MM.1S (cell line): Measurements from ENCODE around the gene POMC.

Experiments used
- EZH2 ChIP-seq: fragments of 300-600 bp; sonication (generic); optimal IDR thresholded peaks from 2 replicates; pipeline ENCODE3; 2017; ENCODE audit warnings: low read depth, mild to moderate bottlenecking, antibody characterized with exemption, low read length, mixed read lengths
- TF ChIP-seq, protein P1 (sequence below): fragments of 300-600 bp; sonication (generic); IDR thresholded peaks from 2 replicates; pipeline ENCODE4 v1.5.1; 2016; ENCODE audit warnings: antibody characterized with exemption, low read length, mixed read lengths

DNA sequence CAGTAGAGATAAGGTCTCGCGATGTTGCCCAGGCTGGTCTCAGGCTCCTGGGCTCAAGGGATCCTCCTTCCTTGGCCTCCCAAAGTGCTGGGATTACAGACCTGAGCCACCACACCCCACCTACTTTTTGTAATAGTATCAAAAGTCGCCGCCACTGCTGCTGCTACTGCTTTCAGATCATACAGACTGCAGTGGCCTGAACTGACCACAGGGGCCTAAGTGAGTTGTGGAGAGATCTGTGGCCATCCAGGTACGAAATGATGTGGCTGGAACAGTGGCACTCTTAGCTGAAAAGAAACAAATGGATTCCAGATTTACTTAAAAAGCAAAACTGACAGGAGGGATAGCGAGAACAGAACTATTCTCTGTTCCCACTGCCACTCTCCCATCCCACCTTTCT is 32.9 kb upstream of the POMC start:
- no peak for TF ChIP-seq EZH2
- TF ChIP-seq, protein P1, sequence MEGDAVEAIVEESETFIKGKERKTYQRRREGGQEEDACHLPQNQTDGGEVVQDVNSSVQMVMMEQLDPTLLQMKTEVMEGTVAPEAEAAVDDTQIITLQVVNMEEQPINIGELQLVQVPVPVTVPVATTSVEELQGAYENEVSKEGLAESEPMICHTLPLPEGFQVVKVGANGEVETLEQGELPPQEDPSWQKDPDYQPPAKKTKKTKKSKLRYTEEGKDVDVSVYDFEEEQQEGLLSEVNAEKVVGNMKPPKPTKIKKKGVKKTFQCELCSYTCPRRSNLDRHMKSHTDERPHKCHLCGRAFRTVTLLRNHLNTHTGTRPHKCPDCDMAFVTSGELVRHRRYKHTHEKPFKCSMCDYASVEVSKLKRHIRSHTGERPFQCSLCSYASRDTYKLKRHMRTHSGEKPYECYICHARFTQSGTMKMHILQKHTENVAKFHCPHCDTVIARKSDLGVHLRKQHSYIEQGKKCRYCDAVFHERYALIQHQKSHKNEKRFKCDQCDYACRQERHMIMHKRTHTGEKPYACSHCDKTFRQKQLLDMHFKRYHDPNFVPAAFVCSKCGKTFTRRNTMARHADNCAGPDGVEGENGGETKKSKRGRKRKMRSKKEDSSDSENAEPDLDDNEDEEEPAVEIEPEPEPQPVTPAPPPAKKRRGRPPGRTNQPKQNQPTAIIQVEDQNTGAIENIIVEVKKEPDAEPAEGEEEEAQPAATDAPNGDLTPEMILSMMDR: 0 out of 2 replicates have a peak, but pooled peaks have one; percentile 16
